ENCODE data around the gene BBS7. TPM values are rescaled to one million over a fixed set of nuclear protein-coding genes. Genes with fewer than 3 reads are reported as not detected.

Gene BBS7
- total RNA-seq, 1 experiment from 2014 or later, result 26.2 TPM

DNA sequence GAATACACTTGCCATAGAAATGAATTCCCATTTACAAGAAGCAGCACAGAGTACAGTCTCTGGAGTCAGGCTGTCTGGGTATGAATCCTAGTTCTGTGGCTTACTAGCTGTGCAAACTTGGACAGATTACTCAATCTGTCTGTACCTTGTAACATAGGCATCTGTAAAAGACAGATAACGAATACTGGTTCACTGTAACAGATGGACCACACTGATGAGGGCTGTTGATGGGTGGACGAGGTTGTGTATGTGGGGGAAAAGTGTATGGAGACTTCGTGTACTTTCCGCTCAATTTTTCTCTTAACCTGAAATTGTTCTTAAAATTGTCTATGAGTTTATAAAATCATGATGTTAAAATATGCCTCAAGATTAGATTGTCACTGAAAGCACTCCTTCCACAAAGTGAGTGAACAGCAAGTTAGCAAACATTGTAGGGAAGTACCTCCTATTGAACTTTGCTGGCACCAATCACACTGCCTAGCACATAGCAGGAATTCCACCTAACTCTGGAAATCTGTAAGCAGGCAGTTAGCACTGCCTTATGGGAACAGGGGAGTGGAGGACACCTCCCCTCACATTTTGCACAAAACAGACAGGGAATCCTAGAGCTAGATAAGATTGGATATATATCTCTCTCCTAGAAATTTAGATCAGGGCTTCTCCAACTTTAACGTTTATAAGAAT is 75.6 kb downstream of the BBS7 start:
- H3K4me1 Mint-ChIP-seq, result peaks cover 34 to 36% of the 10 kb centered on the region in 2 experiments
- Histone ChIP-seq H4K91ac (ENCODE audit: insufficient read length, low read depth, low read length) (no peak overlapping the region), H3K27ac (ENCODE audit: insufficient read length, low read depth, low read length) (no peak overlapping the region), H2BK5ac (ENCODE audit: insufficient read length, low read length) (no peak overlapping the region), H3K9ac (ENCODE audit: extremely low read depth, insufficient read length, low read length) (no peak overlapping the region), H2BK12ac (ENCODE audit: insufficient read length, low read depth, low read length) (no peak overlapping the region), H3K23me2 (ENCODE audit: insufficient read length, low read depth, low read length, poor library complexity, severe bottlenecking) (no peaks in the 10 kb centered on the region), H3T11ph (ENCODE audit: low read length) (no peak overlapping the region), H2BK20ac (ENCODE audit: low read depth, low read length, poor library complexity, severe bottlenecking) (no peak overlapping the region), H4K5ac (ENCODE audit: insufficient read length, low read depth, low read length) (no peak overlapping the region), H2BK120ac (ENCODE audit: low read depth, low read length, poor library complexity, severe bottlenecking) (no peak overlapping the region), H3K27me3 (ENCODE audit: insufficient read depth, low read length) (no peaks in the 10 kb centered on the region), H3K18ac (ENCODE audit: insufficient read length, low read depth, low read length) (no peak overlapping the region), H3K14ac (ENCODE audit: insufficient read depth, low read length) (no peak overlapping the region), H2AK5ac (ENCODE audit: insufficient read length, low read length) (no peak overlapping the region), H3K79me2 (ENCODE audit: insufficient read depth, low read length) (no peaks in the 10 kb centered on the region), H3K4ac (ENCODE audit: low read depth, low read length) (no peak overlapping the region), H2BK15ac (ENCODE audit: low read depth, low read length) (no peak overlapping the region), H4K20me1 (ENCODE audit: control insufficient read depth, insufficient read depth, insufficient read length) (no peaks in the 10 kb centered on the region), H4K8ac (replicated peaks; ENCODE audit: insufficient read length, low read depth, low read length) (no peak overlapping the region), H3K23ac (ENCODE audit: insufficient read length, low read depth, low read length) (no peak overlapping the region), H3K4me2 (ENCODE audit: insufficient read depth, insufficient read length, low read length) (no peak overlapping the region), H3K56ac (ENCODE audit: insufficient read length, low read depth, low read length) (no peak overlapping the region), H2AFZ (ENCODE audit: low read length) (no peak overlapping the region), H3K4me1 (ENCODE audit: insufficient read depth, low read length) (peaks cover 2% of the 10 kb centered on the region), H3K79me1 (ENCODE audit: insufficient read depth, low read depth, low read length, poor library complexity, severe bottlenecking) (no peaks in the 10 kb centered on the region), H3K9me3 (ENCODE audit: control insufficient read depth, low read depth, low read length) (no peaks in the 10 kb centered on the region)
- H3K27me3 Mint-ChIP-seq (ENCODE audit: low read depth), result no peaks in the 10 kb centered on the region
- no peaks in the 10 kb centered on the region for H3K36me3 Mint-ChIP-seq (ENCODE audit: insufficient read depth in 1 of 3, low read depth in 3 of 3)
- DNase-seq, result no peak
- H3K27ac Mint-ChIP-seq, result peak overlapping the region in 1 of 3 experiments; percentile 95; a peak in 3 of 7 replicates
- no CpG with 5 or more reads among the region's 5 CpGs for WGBS (ENCODE audit: extremely low coverage, insufficient read length, low lambda C conversion rate)
- H3K9me3 Mint-ChIP-seq, result no peaks in the 10 kb centered on the region
- TF ChIP-seq, protein P1, sequence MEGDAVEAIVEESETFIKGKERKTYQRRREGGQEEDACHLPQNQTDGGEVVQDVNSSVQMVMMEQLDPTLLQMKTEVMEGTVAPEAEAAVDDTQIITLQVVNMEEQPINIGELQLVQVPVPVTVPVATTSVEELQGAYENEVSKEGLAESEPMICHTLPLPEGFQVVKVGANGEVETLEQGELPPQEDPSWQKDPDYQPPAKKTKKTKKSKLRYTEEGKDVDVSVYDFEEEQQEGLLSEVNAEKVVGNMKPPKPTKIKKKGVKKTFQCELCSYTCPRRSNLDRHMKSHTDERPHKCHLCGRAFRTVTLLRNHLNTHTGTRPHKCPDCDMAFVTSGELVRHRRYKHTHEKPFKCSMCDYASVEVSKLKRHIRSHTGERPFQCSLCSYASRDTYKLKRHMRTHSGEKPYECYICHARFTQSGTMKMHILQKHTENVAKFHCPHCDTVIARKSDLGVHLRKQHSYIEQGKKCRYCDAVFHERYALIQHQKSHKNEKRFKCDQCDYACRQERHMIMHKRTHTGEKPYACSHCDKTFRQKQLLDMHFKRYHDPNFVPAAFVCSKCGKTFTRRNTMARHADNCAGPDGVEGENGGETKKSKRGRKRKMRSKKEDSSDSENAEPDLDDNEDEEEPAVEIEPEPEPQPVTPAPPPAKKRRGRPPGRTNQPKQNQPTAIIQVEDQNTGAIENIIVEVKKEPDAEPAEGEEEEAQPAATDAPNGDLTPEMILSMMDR (conservative IDR thresholded peaks at IDR 0.05), result no peak
- peak overlapping the region in 1 of 2 experiments; percentile 54; a peak in 2 of 5 replicates for H3K4me3 Mint-ChIP-seq
